NCI-H2029 (cell line): ENCODE data around the gene KRTAP5-5.

Source experiments
- DNase-seq: peaks from one replicate; lab custom pipeline; 2025; lab: John Stamatoyannopoulos, UW

Gene KRTAP5-5

GRCh38 chr11:1679881-1680280 is 50.3 kb downstream of the KRTAP5-5 start:
- DNase-seq, result no peak
